K562 (cell line): Measurements from ENCODE around the gene SMARCB1. TPM values are rescaled to one million over a fixed set of nuclear protein-coding genes. Genes with fewer than 3 reads are reported as not detected.

Source experiments
- BCL6 ChIP-seq: fragments of 250-450 bp; sonication (Bioruptor Pico); IDR thresholded peaks from 2 replicates; pipeline ENCODE4 v1.4.0; 2020
- CSDE1 ChIP-seq, 2 experiments: fragments of 450-650 bp; IDR thresholded peaks; 2 replicates each; pipeline ENCODE4 v1.6.1; 2016; ENCODE audit warnings: mild to moderate bottlenecking in 1 of 2
- ELF2 ChIP-seq: fragments of 250-450 bp; sonication (Bioruptor Pico); IDR thresholded peaks from 2 replicates; pipeline ENCODE4 v1.5.0; 2021; ENCODE audit warnings: mild to moderate bottlenecking
- ESRRB ChIP-seq: fragments of 250-450 bp; sonication (Bioruptor Pico); IDR thresholded peaks from 2 replicates; pipeline ENCODE4 v1.5.0; 2020; ENCODE audit warnings: mild to moderate bottlenecking, moderate library complexity, borderline replicate concordance
- HLTF ChIP-seq: fragments of 450-650 bp; IDR thresholded peaks from 2 replicates; pipeline ENCODE4 v1.6.1; 2016
- HNRNPUL1 ChIP-seq: fragments of 200-400 bp; formaldehyde crosslinking; IDR thresholded peaks from 2 replicates; pipeline ENCODE4 v1.6.1; 2017; ENCODE audit warnings: low read length
- MCM7 ChIP-seq, 2 experiments: fragments of 450-650 bp; IDR thresholded peaks; 2 replicates each; pipeline ENCODE4 v1.6.1; 2016 to 2018
- MECOM ChIP-seq: fragments of 250-450 bp; sonication (Bioruptor Pico); IDR thresholded peaks from 2 replicates; pipeline ENCODE4 v1.8.0; 2022; ENCODE audit warnings: inconsistent platforms
- MTA1 ChIP-seq: fragments of 450-650 bp; IDR thresholded peaks from 2 replicates; pipeline ENCODE4 v1.6.1; 2017; ENCODE audit warnings: borderline replicate concordance
- NEUROD1 ChIP-seq: fragments of 150-350 bp; IDR thresholded peaks from 2 replicates; pipeline ENCODE4 v1.6.1; 2014; ENCODE audit warnings: borderline replicate concordance, low read length, low read depth; ENCODE audit not compliant: partially characterized antibody
- RAD51 ChIP-seq: fragments of 450-650 bp; IDR thresholded peaks from 2 replicates; pipeline ENCODE4 v1.7.1; 2016; ENCODE audit warnings: low read depth, mild to moderate bottlenecking, borderline replicate concordance
- RBFOX2 ChIP-seq: fragments of 200-400 bp; formaldehyde crosslinking; IDR thresholded peaks from 2 replicates; pipeline ENCODE4 v1.6.1; 2017; ENCODE audit warnings: low read depth, mild to moderate bottlenecking, low read length, moderate library complexity
- RCOR1 ChIP-seq, 2 experiments: IDR thresholded peaks; 2 replicates each; pipeline ENCODE4 v1.6.1; 2012; ENCODE audit warnings: low read depth in 2 of 2, low read length in 2 of 2, borderline replicate concordance in 1 of 2, improper control_type of control experiment in 1 of 2
- SPI1 ChIP-seq: IDR thresholded peaks from 2 replicates; pipeline ENCODE4 v1.6.1; 2011; ENCODE audit warnings: low read depth, low read length, control low read depth, borderline replicate concordance
- SRSF7 ChIP-seq: fragments of 200-400 bp; formaldehyde crosslinking; optimal IDR thresholded peaks from 2 replicates; pipeline ENCODE3; 2017; ENCODE audit warnings: mild to moderate bottlenecking, low read depth, low read length
- TRIM28 ChIP-seq: fragments of 450-650 bp; IDR thresholded peaks from 2 replicates; pipeline ENCODE4 v1.6.1; 2017
- ZNF445 ChIP-seq: fragments of 250-450 bp; sonication (Bioruptor Pico); IDR thresholded peaks from 2 replicates; pipeline ENCODE4 v1.4.0; 2020; ENCODE audit warnings: low read depth, mild to moderate bottlenecking, moderate library complexity
- ZNF717 ChIP-seq: fragments of 250-450 bp; sonication (Bioruptor Pico); IDR thresholded peaks from 2 replicates; pipeline ENCODE4 v1.5.0; 2021
- polyA plus RNA-seq, 8 experiments: library from polyadenylated mRNA; depleted of rRNA in 4 of 8; stranded (reverse) in 5 of 8; unstranded in 3 of 8; fragments of >200 nt; fragmentation: Nextera tagmentation in 2 of 8; fragmentation: Illumina TruSeq in 1 of 8; extraction: Ambion mirVana in 2 of 8; extraction: Trizol in 1 of 8; gene quantifications; 2 replicates each; pipeline versions ENCODE4 v1.2.1 to v1.2.3, GENCODE V29; 2011 to 2014; ENCODE audit warnings: inconsistent platforms in 1 of 8, missing spikeins in 1 of 8
- total RNA-seq, 7 experiments: library from RNA; depleted of rRNA in 6 of 7; stranded (reverse); fragments of >200 nt in 6 of 7; fragmentation: Illumina TruSeq in 2 of 7; extraction: Trizol in 2 of 7; gene quantifications; 2 replicates each; pipeline versions ENCODE4 v1.2.1 to v1.2.3, GENCODE V29; 2011 to 2021; ENCODE audit warnings: low replicate concordance in 1 of 7
- TF ChIP-seq, protein P1 (sequence below): fragments of 250-450 bp; sonication (Bioruptor Pico); IDR thresholded peaks from 2 replicates; pipeline ENCODE4 v1.4.0; 2020; ENCODE audit warnings: borderline replicate concordance
- TF ChIP-seq, protein P2 (sequence below): fragments of 250-450 bp; sonication (Bioruptor Pico); IDR thresholded peaks from 2 replicates; pipeline ENCODE4 v1.5.0; 2020; ENCODE audit warnings: mild to moderate bottlenecking
- TF ChIP-seq, protein P3 (sequence below): fragments of 450-650 bp; IDR thresholded peaks from 2 replicates; pipeline ENCODE4 v1.7.0; 2016; ENCODE audit warnings: borderline replicate concordance

The SMARCB1 gene
- total and polyA plus RNA-seq, 9 of the 15 experiments (the other 6 are each of a cell fraction or from before 2014, with no cell fraction given) = 1.2 to 113 (median 65.4) TPM

DNA sequence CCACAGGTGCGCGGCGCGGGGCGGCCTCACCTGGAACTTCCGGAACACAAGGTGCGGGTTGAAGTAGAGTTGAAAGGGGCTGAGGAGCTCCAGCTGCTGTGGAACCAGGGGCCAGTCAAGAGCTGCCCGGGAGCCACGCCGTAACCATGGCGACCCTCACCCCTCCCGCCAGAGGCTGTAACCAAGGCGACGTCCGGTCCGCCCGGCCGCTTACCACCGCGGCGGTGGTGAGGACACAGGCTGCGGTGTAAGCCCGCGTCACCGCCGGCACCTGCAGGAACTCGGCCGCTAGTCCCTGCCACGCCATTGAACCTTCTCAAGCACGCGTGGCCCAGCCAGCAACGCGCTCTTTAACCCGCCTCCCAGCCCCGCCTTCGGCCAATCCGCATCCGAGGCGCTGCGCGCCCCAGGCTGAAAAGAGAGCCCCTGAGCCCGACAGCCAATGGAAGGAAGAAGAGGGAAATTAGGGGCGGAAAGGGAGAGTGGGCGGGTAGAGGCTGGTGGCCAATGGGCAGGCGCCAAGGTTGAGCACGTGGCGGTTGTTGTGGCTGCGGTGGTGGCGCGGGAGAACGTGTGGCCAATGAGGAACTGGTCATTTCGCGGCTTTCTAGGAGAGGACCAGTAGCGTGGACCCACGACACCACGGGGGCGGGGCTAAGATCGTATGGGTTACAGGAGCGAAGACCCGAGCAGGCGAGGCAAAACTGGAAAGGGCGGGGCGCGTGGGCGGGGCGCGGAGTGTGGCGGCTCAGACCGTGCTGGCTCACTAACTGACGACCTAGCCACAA is 52.1 kb downstream of the SMARCB1 start, which contains the start of gene DERL3 (continued):
- TF ChIP-seq NEUROD1 (peak; percentile 85), ESRRB (CRISPR knock-in tag) (no peak), RAD51 (peak; percentile 84), SRSF7 (no peak), MTA1 (no peak), RBFOX2 (peak; percentile 82), MECOM (CRISPR knock-in tag) (no peak), BCL6 (CRISPR knock-in tag) (no peak), HNRNPUL1 (no peak), ZNF717 (no peak), CSDE1 (IDR thresholded peaks at IDR 0.05) (peak in 1 of 2 experiments; percentile 86; a peak in 2 of 4 replicates), MCM7 (IDR thresholded peaks at IDR 0.05) (no peak), SPI1 (peak; percentile 67; the same call in 1 of the 2 replicates), TRIM28 (no peak), ELF2 (CRISPR knock-in tag) (no peak), HLTF (no peak), ZNF445 (CRISPR knock-in tag) (no peak), RCOR1 (IDR thresholded peaks at IDR 0.05; ENCODE audit: borderline replicate concordance in 1 of 2, low read depth in 2 of 2, low read length in 2 of 2) (no peak)
- TF ChIP-seq, protein P1, sequence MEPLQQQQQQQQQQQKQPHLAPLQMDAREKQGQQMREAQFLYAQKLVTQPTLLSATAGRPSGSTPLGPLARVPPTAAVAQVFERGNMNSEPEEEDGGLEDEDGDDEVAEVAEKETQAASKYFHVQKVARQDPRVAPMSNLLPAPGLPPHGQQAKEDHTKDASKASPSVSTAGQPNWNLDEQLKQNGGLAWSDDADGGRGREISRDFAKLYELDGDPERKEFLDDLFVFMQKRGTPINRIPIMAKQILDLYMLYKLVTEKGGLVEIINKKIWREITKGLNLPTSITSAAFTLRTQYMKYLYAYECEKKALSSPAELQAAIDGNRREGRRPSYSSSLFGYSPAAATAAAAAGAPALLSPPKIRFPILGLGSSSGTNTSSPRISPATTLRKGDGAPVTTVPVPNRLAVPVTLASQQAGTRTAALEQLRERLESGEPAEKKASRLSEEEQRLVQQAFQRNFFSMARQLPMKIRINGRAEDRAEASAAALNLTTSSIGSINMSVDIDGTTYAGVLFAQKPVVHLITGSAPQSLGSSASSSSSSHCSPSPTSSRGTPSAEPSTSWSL (CRISPR knock-in tag) = no peak
- TF ChIP-seq, protein P2, sequence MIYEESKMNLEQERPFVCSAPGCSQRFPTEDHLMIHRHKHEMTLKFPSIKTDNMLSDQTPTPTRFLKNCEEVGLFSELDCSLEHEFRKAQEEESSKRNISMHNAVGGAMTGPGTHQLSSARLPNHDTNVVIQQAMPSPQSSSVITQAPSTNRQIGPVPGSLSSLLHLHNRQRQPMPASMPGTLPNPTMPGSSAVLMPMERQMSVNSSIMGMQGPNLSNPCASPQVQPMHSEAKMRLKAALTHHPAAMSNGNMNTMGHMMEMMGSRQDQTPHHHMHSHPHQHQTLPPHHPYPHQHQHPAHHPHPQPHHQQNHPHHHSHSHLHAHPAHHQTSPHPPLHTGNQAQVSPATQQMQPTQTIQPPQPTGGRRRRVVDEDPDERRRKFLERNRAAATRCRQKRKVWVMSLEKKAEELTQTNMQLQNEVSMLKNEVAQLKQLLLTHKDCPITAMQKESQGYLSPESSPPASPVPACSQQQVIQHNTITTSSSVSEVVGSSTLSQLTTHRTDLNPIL = no peak
- TF ChIP-seq, protein P3, sequence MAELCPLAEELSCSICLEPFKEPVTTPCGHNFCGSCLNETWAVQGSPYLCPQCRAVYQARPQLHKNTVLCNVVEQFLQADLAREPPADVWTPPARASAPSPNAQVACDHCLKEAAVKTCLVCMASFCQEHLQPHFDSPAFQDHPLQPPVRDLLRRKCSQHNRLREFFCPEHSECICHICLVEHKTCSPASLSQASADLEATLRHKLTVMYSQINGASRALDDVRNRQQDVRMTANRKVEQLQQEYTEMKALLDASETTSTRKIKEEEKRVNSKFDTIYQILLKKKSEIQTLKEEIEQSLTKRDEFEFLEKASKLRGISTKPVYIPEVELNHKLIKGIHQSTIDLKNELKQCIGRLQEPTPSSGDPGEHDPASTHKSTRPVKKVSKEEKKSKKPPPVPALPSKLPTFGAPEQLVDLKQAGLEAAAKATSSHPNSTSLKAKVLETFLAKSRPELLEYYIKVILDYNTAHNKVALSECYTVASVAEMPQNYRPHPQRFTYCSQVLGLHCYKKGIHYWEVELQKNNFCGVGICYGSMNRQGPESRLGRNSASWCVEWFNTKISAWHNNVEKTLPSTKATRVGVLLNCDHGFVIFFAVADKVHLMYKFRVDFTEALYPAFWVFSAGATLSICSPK = no peak
